Measurements from ENCODE around the gene STARD5. TPM values are rescaled to one million over a fixed set of nuclear protein-coding genes. Genes with fewer than 3 reads are reported as not detected.
"Not testable (repeated sequence)": the region's sequence is repeated elsewhere in the genome, so short reads cannot be mapped to it uniquely, and the experiment has no call there.

The STARD5 gene
- total RNA-seq, 1 donor from 2014 or later = 3.3 TPM

GRCh38 chr15:81338170-81339007 is 14.4 kb upstream of the STARD5 start:
- no peak for DNase-seq (ENCODE audit: low spot score in 2 of 2)
- no peak for FAIRE-seq

DNA sequence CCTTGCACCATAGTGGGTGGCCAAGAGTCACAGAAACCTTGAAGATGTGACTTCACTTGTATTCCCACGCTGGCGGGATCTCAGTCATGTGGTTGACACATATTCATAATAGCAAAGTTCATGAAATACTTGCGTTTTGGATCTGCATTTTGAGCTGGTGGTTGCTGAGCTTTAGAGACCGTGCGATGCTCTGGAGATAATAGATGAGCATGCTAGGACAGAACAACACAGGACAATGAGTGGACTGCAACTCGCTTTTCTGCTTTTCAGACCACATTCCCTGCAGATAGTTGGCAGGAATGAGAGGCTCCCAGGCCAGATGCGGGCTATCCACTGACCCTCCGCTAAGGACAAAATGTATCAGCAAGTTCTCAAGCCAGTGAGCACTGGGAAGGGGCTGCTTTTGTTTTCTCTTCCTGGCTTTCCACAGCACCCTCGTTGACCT is 13.8 kb upstream of the STARD5 start:
- DNase-seq (ENCODE audit: low spot score in 2 of 2) (no peak), FAIRE-seq (no peak)

- no peak for DNase-seq (ENCODE audit: low spot score in 2 of 2)
- no peak for FAIRE-seq
Observed at GRCh38 chr15:81337241-81337640, 13.3 kb upstream of the STARD5 start.

- DNase-seq (ENCODE audit: low spot score in 2 of 2) (no peak), FAIRE-seq (no peak)
Observed at GRCh38 chr15:81336568-81336967, 12.6 kb upstream of the STARD5 start.

- no peak for FAIRE-seq
- DNase-seq (ENCODE audit: low spot score in 2 of 2) = no peak
Observed at GRCh38 chr15:81335631-81336030, 11.7 kb upstream of the STARD5 start.

DNA sequence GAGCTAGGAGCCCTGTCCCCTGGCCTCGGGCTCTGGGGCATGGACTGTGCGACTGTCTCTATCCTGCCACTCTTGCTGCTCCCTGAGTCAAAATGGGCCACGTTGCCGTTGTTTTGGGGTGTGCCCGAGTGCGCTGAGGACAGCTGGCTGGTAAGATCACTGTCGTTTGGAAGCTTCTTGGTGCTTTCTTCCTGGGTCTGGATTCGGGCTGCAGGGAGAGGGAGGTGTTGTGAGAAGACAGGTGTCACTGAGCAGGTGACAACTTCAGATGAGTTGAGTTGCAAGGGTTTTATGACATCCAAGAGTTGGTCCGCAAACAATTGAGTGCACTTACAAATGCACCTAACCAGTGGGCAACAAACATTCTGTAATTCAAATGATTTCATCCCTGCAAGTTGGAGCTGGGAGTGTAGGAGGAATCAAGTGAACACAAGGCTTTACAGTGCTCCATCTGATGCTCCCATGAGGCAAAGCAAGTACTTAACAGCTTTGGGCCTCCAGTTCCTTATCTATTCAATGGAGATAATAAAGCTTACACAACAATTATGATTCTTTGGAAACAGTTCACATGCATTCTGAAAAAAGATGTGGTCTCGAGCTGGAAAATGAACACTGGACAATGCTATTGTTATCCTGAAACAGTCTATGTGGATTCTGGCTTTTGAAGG is 11.0 kb upstream of the STARD5 start:
- DNase-seq (ENCODE audit: low spot score in 2 of 2) (no peak), FAIRE-seq (no peak)

DNA sequence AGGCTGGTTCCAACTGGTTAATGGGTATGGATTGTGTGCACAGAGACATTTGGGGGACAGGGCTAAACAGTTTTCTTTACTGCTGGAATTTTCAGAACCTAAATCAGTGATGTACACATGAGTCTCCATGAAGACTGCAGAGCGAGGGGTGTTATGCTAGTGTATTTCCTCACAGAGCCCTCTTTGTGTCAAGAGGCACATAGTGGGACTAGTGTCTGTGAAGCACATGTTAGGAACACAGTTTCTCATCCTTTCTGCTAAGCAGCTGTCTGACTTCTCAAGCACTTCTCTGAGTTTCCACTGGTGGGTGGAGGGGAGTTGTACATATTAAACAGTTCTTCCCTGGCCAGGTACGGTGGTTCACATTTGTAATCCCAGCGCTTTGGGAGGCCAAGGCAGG is 9.4 kb upstream of the STARD5 start:
- FAIRE-seq (no peak), DNase-seq (ENCODE audit: low spot score in 2 of 2) (no peak)

DNA sequence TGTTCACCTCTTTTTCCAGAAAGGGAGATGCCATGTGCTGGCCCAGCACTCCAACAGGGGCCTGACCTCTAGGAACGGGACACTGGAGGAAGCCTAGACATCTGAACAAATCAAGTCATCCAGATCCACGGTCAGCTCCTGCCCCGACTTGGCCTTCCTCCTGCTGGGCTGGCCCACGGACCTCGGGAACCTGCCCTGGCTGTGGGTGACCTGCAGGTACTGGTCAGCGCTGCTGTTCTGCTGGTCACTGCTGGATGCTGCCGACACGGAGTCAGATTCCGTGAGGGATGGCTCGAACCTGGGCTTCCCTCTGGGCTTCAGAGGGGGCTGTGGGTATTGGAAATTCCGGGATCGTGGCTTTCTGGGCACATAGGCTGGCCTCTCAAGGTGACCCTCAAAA is 8.4 kb upstream of the STARD5 start:
- no peak for FAIRE-seq

GRCh38 chr15:81331600-81331999 is 7.7 kb upstream of the STARD5 start:
- FAIRE-seq (no peak), DNase-seq (ENCODE audit: low spot score in 2 of 2) (no peak)

More for the DNA sequence above, 8.4 kb upstream of the STARD5 start:
- DNase-seq (ENCODE audit: low spot score in 2 of 2) = no peak

- not testable (repeated sequence) for FAIRE-seq; DNase-seq (ENCODE audit: low spot score in 2 of 2)
Observed at GRCh38 chr15:81331141-81331540, 7.2 kb upstream of the STARD5 start.

GRCh38 chr15:81330366-81331090 is 6.6 kb upstream of the STARD5 start:
- DNase-seq (ENCODE audit: low spot score in 2 of 2) (no peak), FAIRE-seq (no peak)

- DNase-seq (ENCODE audit: low spot score in 2 of 2) (no peak), FAIRE-seq (no peak)
Observed at GRCh38 chr15:81329446-81329845, 5.5 kb upstream of the STARD5 start.

GRCh38 chr15:81327516-81327915 is 3.6 kb upstream of the STARD5 start:
- no peak for FAIRE-seq
- DNase-seq (ENCODE audit: low spot score in 2 of 2) = no peak

- FAIRE-seq (no peak), DNase-seq (ENCODE audit: low spot score in 2 of 2) (no peak)
Observed at GRCh38 chr15:81326466-81327212, 2.7 kb upstream of the STARD5 start.

DNA sequence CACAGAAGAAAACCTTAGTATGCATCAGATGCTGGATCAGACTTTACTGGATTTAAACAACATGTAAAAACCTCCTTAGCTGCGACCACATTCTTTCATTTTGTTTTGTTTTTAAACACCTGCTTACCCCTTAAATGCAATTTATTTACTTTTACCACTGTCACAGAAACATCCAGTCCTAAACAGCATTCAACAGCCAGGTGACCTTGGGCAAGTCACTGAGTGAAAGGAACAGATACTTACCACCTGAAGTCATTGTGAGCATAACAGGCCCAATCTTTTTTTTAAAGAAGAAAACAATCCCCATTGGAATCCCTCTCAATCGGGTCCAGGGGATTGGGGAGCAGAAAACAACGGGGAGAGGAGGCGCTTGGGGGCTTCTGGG is 390 bp downstream of the STARD5 start:
- no peak for FAIRE-seq
- no peak for DNase-seq (ENCODE audit: low spot score in 2 of 2)

- FAIRE-seq (no peak), DNase-seq (ENCODE audit: low spot score in 2 of 2) (no peak)
Observed at GRCh38 chr15:81322676-81323253, 1.2 kb downstream of the STARD5 start.

- FAIRE-seq (no peak), DNase-seq (ENCODE audit: low spot score in 2 of 2) (no peak)
Observed at GRCh38 chr15:81321667-81322066, 2.3 kb downstream of the STARD5 start.

GRCh38 chr15:81317642-81318017 is 6.3 kb downstream of the STARD5 start:
- FAIRE-seq = no peak
- DNase-seq (ENCODE audit: low spot score in 2 of 2) = no peak

DNA sequence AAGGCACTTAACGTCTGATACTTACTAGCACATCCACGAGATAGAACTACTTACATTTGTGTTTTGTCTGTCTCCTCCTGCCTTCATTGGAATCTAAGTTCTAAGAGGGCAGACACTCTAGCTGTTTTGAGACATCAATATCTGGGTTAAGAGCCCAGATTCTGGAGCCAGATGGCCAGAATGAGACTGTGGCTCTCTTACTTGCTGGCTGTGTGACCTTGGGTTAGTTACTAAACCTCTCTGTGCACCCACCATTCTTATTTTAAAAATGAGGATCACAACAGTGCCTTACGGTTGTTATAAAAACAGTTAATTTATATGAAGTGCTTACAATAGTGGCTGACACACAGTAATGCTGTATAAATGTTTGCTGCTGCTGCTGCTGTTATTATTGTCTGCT is 7.7 kb downstream of the STARD5 start:
- no peak for FAIRE-seq
- DNase-seq (ENCODE audit: low spot score in 2 of 2) = no peak

- FAIRE-seq (no peak), DNase-seq (ENCODE audit: low spot score in 2 of 2) (no peak)
Observed at GRCh38 chr15:81315452-81316175, 8.3 kb downstream of the STARD5 start.
